ENCODE results near the gene CTSS.
A peak's percentile ranks its signal among the peaks of the same experiment; 100 is the strongest.
"Not testable (repeated sequence)": the region's sequence is repeated elsewhere in the genome, so short reads cannot be mapped to it uniquely, and the experiment has no call there.

Gene CTSS

GRCh38 chr1:150807249-150808023, 41.9 kb upstream of the CTSS start:
- DNase-seq (ENCODE audit: low read depth, low spot score): no peak
- H3K4me3 ChIP-seq (ENCODE audit: insufficient read length, low read depth): no peak overlapping the region
- no peaks in the 10 kb centered on the region for H3K27me3 ChIP-seq (ENCODE audit: insufficient read depth, insufficient read length)

GRCh38 chr1:150805899-150806298, 40.3 kb upstream of the CTSS start:
- TF ChIP-seq YY1 (IDR thresholded peaks at IDR 0.05; ENCODE audit: insufficient read depth, insufficient read length) (no peak), ZNF274 (IDR thresholded peaks at IDR 0.05; ENCODE audit: low read depth, low read length) (no peak), SUZ12 (IDR thresholded peaks at IDR 0.05; ENCODE audit: extremely low read depth, insufficient read depth, insufficient read length) (no peak)
- no peaks in the 10 kb centered on the region for H3K9me3 ChIP-seq (ENCODE audit: insufficient read depth, low read length)

More at GRCh38 chr1:150807249-150808023, 41.9 kb upstream of the CTSS start:
- H3K36me3 ChIP-seq (ENCODE audit: insufficient read depth, insufficient read length, low read length): peaks cover 30% of the 10 kb centered on the region
- no peaks in the 10 kb centered on the region for H3K9me3 ChIP-seq (ENCODE audit: insufficient read depth, low read length)
- H3K9ac ChIP-seq (ENCODE audit: insufficient read length, low read depth): no peak overlapping the region
- H3K4me1 ChIP-seq (ENCODE audit: insufficient read depth, insufficient read length): peaks cover 6% of the 10 kb centered on the region
- no peak for TF ChIP-seq YY1 (IDR thresholded peaks at IDR 0.05; ENCODE audit: insufficient read depth, insufficient read length)
- no peak for TF ChIP-seq SUZ12 (IDR thresholded peaks at IDR 0.05; ENCODE audit: extremely low read depth, insufficient read depth, insufficient read length)
- no peak for TF ChIP-seq ZNF274 (IDR thresholded peaks at IDR 0.05; ENCODE audit: low read depth, low read length)

DNA sequence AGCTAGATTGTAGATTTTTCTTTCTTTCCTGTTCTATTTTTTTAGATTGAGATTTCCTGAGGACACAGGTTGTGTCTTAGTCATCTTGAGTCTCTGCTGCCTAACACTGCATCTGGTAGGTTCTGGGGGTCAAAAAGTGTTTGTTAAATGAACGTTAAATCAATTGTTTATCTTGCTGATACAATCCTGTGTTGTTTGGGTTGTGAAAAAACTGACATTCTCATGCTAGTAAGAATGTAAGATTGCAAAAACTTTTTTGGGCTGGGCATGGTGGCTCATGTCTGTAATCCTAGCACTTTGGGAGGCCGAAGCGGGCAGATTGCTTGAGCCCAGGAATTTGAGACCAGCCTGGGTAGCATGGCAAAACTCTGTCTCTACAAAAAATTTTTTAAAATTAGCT, 39.1 kb upstream of the CTSS start:
- H3K9me3 ChIP-seq (ENCODE audit: insufficient read depth, low read length): no peaks in the 10 kb centered on the region
- DNase-seq (ENCODE audit: low read depth, low spot score): no peak

More at GRCh38 chr1:150805899-150806298, 40.3 kb upstream of the CTSS start:
- H3K4me1 ChIP-seq (ENCODE audit: insufficient read depth, insufficient read length): peaks cover 6% of the 10 kb centered on the region
- no peak overlapping the region for H3K4me3 ChIP-seq (ENCODE audit: insufficient read length, low read depth)
- H3K27me3 ChIP-seq (ENCODE audit: insufficient read depth, insufficient read length): no peaks in the 10 kb centered on the region
- DNase-seq (ENCODE audit: low read depth, low spot score): no peak
- no peak overlapping the region for H3K9ac ChIP-seq (ENCODE audit: insufficient read length, low read depth)
- H3K36me3 ChIP-seq (ENCODE audit: insufficient read depth, insufficient read length, low read length): peaks cover 15% of the 10 kb centered on the region

DNA sequence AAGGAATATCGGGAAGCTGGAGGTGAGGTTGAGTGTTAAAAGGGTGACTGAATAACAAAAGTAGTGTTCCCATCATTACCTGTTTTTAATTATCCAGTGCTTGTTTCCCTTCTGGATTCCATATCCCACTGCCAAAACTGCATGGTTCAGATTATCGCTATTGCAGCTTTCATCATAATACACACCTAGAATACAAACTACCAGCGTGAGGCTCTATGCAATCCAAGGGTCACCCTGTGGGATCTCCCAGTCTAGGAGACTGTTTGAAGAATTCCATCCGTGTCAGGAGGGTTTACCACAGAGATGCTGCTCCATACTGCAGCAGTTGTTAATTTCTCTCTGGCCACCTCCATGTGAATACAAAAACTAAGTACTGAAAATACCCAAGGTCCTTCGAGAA, 33.5 kb upstream of the CTSS start:
- no peak for DNase-seq (ENCODE audit: low read depth, low spot score)
- Histone ChIP-seq H3K4me3 (ENCODE audit: insufficient read length, low read depth) (no peak overlapping the region), H3K9ac (ENCODE audit: insufficient read length, low read depth) (no peak overlapping the region), H3K27me3 (ENCODE audit: insufficient read depth, insufficient read length) (no peaks in the 10 kb centered on the region), H3K4me1 (ENCODE audit: insufficient read depth, insufficient read length) (peaks cover 5% of the 10 kb centered on the region), H3K36me3 (ENCODE audit: insufficient read depth, insufficient read length, low read length) (peaks cover 13% of the 10 kb centered on the region), H3K9me3 (ENCODE audit: insufficient read depth, low read length) (no peaks in the 10 kb centered on the region)
- no peak for TF ChIP-seq ZNF274 (IDR thresholded peaks at IDR 0.05; ENCODE audit: low read depth, low read length)

More for the DNA sequence above, 39.1 kb upstream of the CTSS start:
- no peak overlapping the region for H3K9ac ChIP-seq (ENCODE audit: insufficient read length, low read depth)
- no peaks in the 10 kb centered on the region for H3K27me3 ChIP-seq (ENCODE audit: insufficient read depth, insufficient read length)
- TF ChIP-seq YY1 (IDR thresholded peaks at IDR 0.05; ENCODE audit: insufficient read depth, insufficient read length) (no peak), ZNF274 (IDR thresholded peaks at IDR 0.05; ENCODE audit: low read depth, low read length) (no peak), SUZ12 (IDR thresholded peaks at IDR 0.05; ENCODE audit: extremely low read depth, insufficient read depth, insufficient read length) (no peak)
- peaks cover 6% of the 10 kb centered on the region for H3K4me1 ChIP-seq (ENCODE audit: insufficient read depth, insufficient read length)
- peaks cover 4% of the 10 kb centered on the region for H3K36me3 ChIP-seq (ENCODE audit: insufficient read depth, insufficient read length, low read length)
- H3K4me3 ChIP-seq (ENCODE audit: insufficient read length, low read depth): no peak overlapping the region

GRCh38 chr1:150798525-150798924, 32.9 kb upstream of the CTSS start:
- Histone ChIP-seq H3K4me1 (ENCODE audit: insufficient read depth, insufficient read length) (peaks cover 5% of the 10 kb centered on the region), H3K9ac (ENCODE audit: insufficient read length, low read depth) (no peak overlapping the region), H3K36me3 (ENCODE audit: insufficient read depth, insufficient read length, low read length) (peaks cover 13% of the 10 kb centered on the region), H3K27me3 (ENCODE audit: insufficient read depth, insufficient read length) (no peaks in the 10 kb centered on the region), H3K9me3 (ENCODE audit: insufficient read depth, low read length) (no peaks in the 10 kb centered on the region), H3K4me3 (ENCODE audit: insufficient read length, low read depth) (no peak overlapping the region)
- TF ChIP-seq YY1 (IDR thresholded peaks at IDR 0.05; ENCODE audit: insufficient read depth, insufficient read length) (no peak), ZNF274 (IDR thresholded peaks at IDR 0.05; ENCODE audit: low read depth, low read length) (0 out of 2 replicates have a peak, but pooled peaks have one; percentile 22), SUZ12 (IDR thresholded peaks at IDR 0.05; ENCODE audit: extremely low read depth, insufficient read depth, insufficient read length) (no peak)
- no peak for DNase-seq (ENCODE audit: low read depth, low spot score)

- H3K4me1 ChIP-seq (ENCODE audit: insufficient read depth, insufficient read length): peaks cover 5% of the 10 kb centered on the region
- H3K9ac ChIP-seq (ENCODE audit: insufficient read length, low read depth): no peak overlapping the region
- no peak for DNase-seq (ENCODE audit: low read depth, low spot score)
- no peak overlapping the region for H3K4me3 ChIP-seq (ENCODE audit: insufficient read length, low read depth)
- no peaks in the 10 kb centered on the region for H3K9me3 ChIP-seq (ENCODE audit: insufficient read depth, low read length)
- H3K36me3 ChIP-seq (ENCODE audit: insufficient read depth, insufficient read length, low read length): peaks cover 13% of the 10 kb centered on the region
- TF ChIP-seq SUZ12 (IDR thresholded peaks at IDR 0.05; ENCODE audit: extremely low read depth, insufficient read depth, insufficient read length) (no peak), ZNF274 (IDR thresholded peaks at IDR 0.05; ENCODE audit: low read depth, low read length) (no peak), YY1 (IDR thresholded peaks at IDR 0.05; ENCODE audit: insufficient read depth, insufficient read length) (no peak)
- no peaks in the 10 kb centered on the region for H3K27me3 ChIP-seq (ENCODE audit: insufficient read depth, insufficient read length)
These were observed 30.8 kb upstream of the CTSS start for GRCh38 chr1:150796374-150796773.

DNA sequence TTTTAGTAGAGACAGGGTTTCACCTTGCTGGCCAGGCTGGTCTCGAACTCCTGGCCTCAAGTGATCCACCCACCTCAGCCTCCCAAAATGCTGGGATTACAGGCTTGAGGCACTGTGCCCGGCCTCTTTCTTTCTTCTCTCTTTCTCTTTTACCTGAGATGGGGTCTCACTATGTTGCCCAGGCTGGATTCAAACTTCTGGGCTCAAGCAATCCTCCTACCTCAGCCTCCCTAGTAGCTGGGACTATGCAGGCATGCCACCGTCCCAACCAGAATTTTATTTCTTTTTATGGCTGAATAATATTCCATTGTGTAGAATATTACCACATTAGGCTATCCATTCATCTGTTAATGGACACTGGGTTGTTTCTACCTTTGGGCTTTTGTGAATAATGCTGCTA, 28.2 kb upstream of the CTSS start:
- not testable (repeated sequence) for H3K4me1 ChIP-seq (ENCODE audit: insufficient read depth, insufficient read length); H3K36me3 ChIP-seq (ENCODE audit: insufficient read depth, insufficient read length, low read length); H3K9me3 ChIP-seq (ENCODE audit: insufficient read depth, low read length); DNase-seq (ENCODE audit: low read depth, low spot score); H3K9ac ChIP-seq (ENCODE audit: insufficient read length, low read depth); H3K4me3 ChIP-seq (ENCODE audit: insufficient read length, low read depth); H3K27me3 ChIP-seq (ENCODE audit: insufficient read depth, insufficient read length)

All from NT2/D1 (cell line).